GM23248 (cell line): ENCODE measurements around the gene KCND1. TPM values are rescaled to one million over a fixed set of nuclear protein-coding genes. Genes with fewer than 3 reads are reported as not detected.

Experiments used
- DNase-seq: peaks from one replicate; pipeline ENCODE4 v3.0.0-alpha.2; 2015
- H2AFZ ChIP-seq: fragments of 200-600 bp; sonication (generic); 2 replicates; pipeline ENCODE4 v1.6.1; 2016; ENCODE audit warnings: antibody characterized with exemption
- H3F3A ChIP-seq: fragments of 200-600 bp; sonication (generic); 2 replicates; pipeline ENCODE4 v1.6.1; 2016; ENCODE audit warnings: mild to moderate bottlenecking, antibody characterized with exemption, mixed run types; ENCODE audit not compliant: insufficient read depth
- H3K27ac ChIP-seq: fragments of 200-600 bp; sonication (generic); 2 replicates; pipeline ENCODE4 v1.5.1; 2016; ENCODE audit warnings: mild to moderate bottlenecking
- H3K27me3 ChIP-seq: fragments of 200-600 bp; sonication (generic); replicated peaks from 2 replicates; pipeline ENCODE4 v1.6.1; 2016; ENCODE audit warnings: mild to moderate bottlenecking; ENCODE audit not compliant: insufficient read depth
- H3K36me3 ChIP-seq: fragments of 200-600 bp; sonication (generic); 2 replicates; pipeline ENCODE4 v1.6.1; 2016; ENCODE audit warnings: low read depth, mild to moderate bottlenecking
- H3K4me1 ChIP-seq: fragments of 200-600 bp; sonication (generic); 2 replicates; pipeline ENCODE4 v1.6.1; 2016; ENCODE audit warnings: mild to moderate bottlenecking; ENCODE audit not compliant: insufficient read depth
- H3K4me2 ChIP-seq: fragments of 200-600 bp; sonication (generic); one replicate; pipeline ENCODE4 v1.6.1; 2016; ENCODE audit warnings: mild to moderate bottlenecking; ENCODE audit not compliant: unreplicated experiment
- H3K4me3 ChIP-seq: fragments of 200-600 bp; sonication (generic); 2 replicates; pipeline ENCODE4 v1.5.1; 2016; ENCODE audit warnings: mild to moderate bottlenecking
- H3K79me2 ChIP-seq: fragments of 200-600 bp; sonication (generic); 2 replicates; pipeline ENCODE4 v1.6.1; 2016; ENCODE audit warnings: mild to moderate bottlenecking; ENCODE audit not compliant: insufficient read depth
- H3K9ac ChIP-seq: fragments of 200-600 bp; sonication (generic); 2 replicates; pipeline ENCODE4 v1.6.1; 2016; ENCODE audit warnings: mild to moderate bottlenecking
- H3K9me2 ChIP-seq: fragments of 200-600 bp; sonication (generic); 2 replicates; pipeline ENCODE4 v1.6.1; 2016; ENCODE audit warnings: mixed run types, mild to moderate bottlenecking, moderate library complexity; ENCODE audit not compliant: insufficient read depth
- H3K9me3 ChIP-seq: fragments of 200-600 bp; sonication (generic); one replicate; pipeline ENCODE4 v1.6.1; 2017; ENCODE audit warnings: low read depth
- H4K20me1 ChIP-seq: fragments of 200-600 bp; sonication (generic); 2 replicates; pipeline ENCODE4 v1.6.0; 2016; ENCODE audit not compliant: insufficient read depth
- EZH2 ChIP-seq: fragments of 200-600 bp; sonication (generic); IDR thresholded peaks from 2 replicates; pipeline ENCODE4 v1.6.1; 2018; ENCODE audit warnings: antibody characterized with exemption, mild to moderate bottlenecking; ENCODE audit not compliant: insufficient read depth, poor library complexity, severe bottlenecking
- EZH2phosphoT487 ChIP-seq: fragments of 200-600 bp; sonication (generic); IDR thresholded peaks from 2 replicates; pipeline ENCODE4 v1.6.1; 2018; ENCODE audit warnings: antibody characterized with exemption, moderate library complexity, mild to moderate bottlenecking, low read depth; ENCODE audit not compliant: insufficient read depth
- WGBS, 2 experiments: methylation state at CpG; one replicate each; pipeline ENCODE4 v1.1.6; 2015 to 2017; ENCODE audit warnings: low lambda C conversion rate in 2 of 2, low coverage in 1 of 2; ENCODE audit errors: missing lambda C conversion rate in 2 of 2; 5-methylcytosine and 5-hydroxymethylcytosine counted together
- in situ Hi-C: fragments of 300-500 bp; cut with MboI; formaldehyde crosslinking; loops from 2 replicates; pipeline ENCODE4 v1.15.0; 2020
- polyA plus RNA-seq: library from polyadenylated mRNA; unstranded; fragments of >200 nt; fragmentation: Nextera tagmentation; extraction: Ambion mirVana; gene quantifications from 2 replicates; pipeline ENCODE4 v1.2.1, GENCODE V29; 2016
- total RNA-seq: library from RNA; depleted of rRNA; stranded (reverse); fragments of >200 nt; shearing (Covaris generic); gene quantifications from 2 replicates; pipeline ENCODE4 v1.2.3, GENCODE V29; 2014

The KCND1 gene
- total and polyA plus RNA-seq, 2 experiments from 2014 or later, result 0.65 to 0.69 TPM

GRCh38 chrX:48974033-48974432 is 2.4 kb upstream of the KCND1 start:
- no peaks in the 10 kb centered on the region for H3K9me2 ChIP-seq
- no peak overlapping the region for H3K4me3 ChIP-seq
- no peak for DNase-seq
- WGBS, 2 experiments, result 33 to 74% methylated on average over 1 to 3 of the region's 3 CpGs
- H3K4me2 ChIP-seq, result no peak overlapping the region
- TF ChIP-seq EZH2 (no peak), EZH2phosphoT487 (no peak)
- in situ Hi-C loops, result no loop called here
- H3K27ac ChIP-seq, result no peak overlapping the region
- H4K20me1 ChIP-seq, result no peaks in the 10 kb centered on the region
- no peaks in the 10 kb centered on the region for H3K36me3 ChIP-seq
- no peaks in the 10 kb centered on the region for H3K27me3 ChIP-seq
- H3K79me2 ChIP-seq, result no peaks in the 10 kb centered on the region
- no peaks in the 10 kb centered on the region for H3K9me3 ChIP-seq
- H3F3A ChIP-seq, result no peaks in the 10 kb centered on the region
- H2AFZ ChIP-seq, result no peak overlapping the region
- no peaks in the 10 kb centered on the region for H3K4me1 ChIP-seq
- no peak overlapping the region for H3K9ac ChIP-seq

GRCh38 chrX:48972220-48973164 is 848 bp upstream of the KCND1 start:
- no peaks in the 10 kb centered on the region for H3K9me3 ChIP-seq
- WGBS, 2 experiments, result 8 to 14% methylated on average over 10 to 12 of the region's 13 CpGs
- H3K4me1 ChIP-seq, result 0 out of 2 replicates have a peak, but pooled peaks cover 6% of the 10 kb centered on the region
- H3K4me3 ChIP-seq, result peak overlapping the region; percentile 64
- H4K20me1 ChIP-seq, result no peaks in the 10 kb centered on the region
- H3K9me2 ChIP-seq, result no peaks in the 10 kb centered on the region
- H3K36me3 ChIP-seq, result no peaks in the 10 kb centered on the region
- H2AFZ ChIP-seq, result no peak overlapping the region
- no peaks in the 10 kb centered on the region for H3K79me2 ChIP-seq
- H3K9ac ChIP-seq, result peak overlapping the region; percentile 60
- DNase-seq, result peak; percentile 59
- peak overlapping the region; percentile 71 for H3K4me2 ChIP-seq
- TF ChIP-seq EZH2 (no peak), EZH2phosphoT487 (no peak)
- no peaks in the 10 kb centered on the region for H3K27me3 ChIP-seq
- H3F3A ChIP-seq, result no peaks in the 10 kb centered on the region
- H3K27ac ChIP-seq, result no peak overlapping the region
- in situ Hi-C loops, result no loop called here

GRCh38 chrX:48969471-48969870 is 2.2 kb downstream of the KCND1 start:
- in situ Hi-C loops, result no loop called here
- H2AFZ ChIP-seq, result no peak overlapping the region
- 84 to 86% methylated on average over 5 to 12 of the region's 28 CpGs for WGBS, 2 experiments

GRCh38 chrX:48968377-48968776 is 3.3 kb downstream of the KCND1 start:
- 86 to 95% methylated on average over 1 of the region's 1 CpG for WGBS, 2 experiments
- Histone ChIP-seq H3K79me2 (no peaks in the 10 kb centered on the region), H3K36me3 (no peaks in the 10 kb centered on the region), H2AFZ (no peak overlapping the region), H3K9me2 (no peaks in the 10 kb centered on the region), H4K20me1 (no peaks in the 10 kb centered on the region), H3K9ac (no peak overlapping the region), H3K4me2 (no peak overlapping the region), H3F3A (no peaks in the 10 kb centered on the region), H3K4me1 (0 out of 2 replicates have a peak, but pooled peaks cover 8% of the 10 kb centered on the region), H3K27me3 (no peaks in the 10 kb centered on the region), H3K27ac (no peak overlapping the region), H3K4me3 (no peak overlapping the region), H3K9me3 (no peaks in the 10 kb centered on the region)
- TF ChIP-seq EZH2phosphoT487, result no peak
- no peak for TF ChIP-seq EZH2
- DNase-seq, result no peak
- in situ Hi-C loops, result no loop called here

More at GRCh38 chrX:48969471-48969870, 2.2 kb downstream of the KCND1 start:
- Histone ChIP-seq H3K4me3 (no peak overlapping the region), H4K20me1 (no peaks in the 10 kb centered on the region), H3K9me3 (no peaks in the 10 kb centered on the region), H3K4me1 (0 out of 2 replicates have a peak, but pooled peaks cover 8% of the 10 kb centered on the region), H3K4me2 (no peak overlapping the region), H3K36me3 (no peaks in the 10 kb centered on the region), H3K9ac (no peak overlapping the region), H3K27me3 (no peaks in the 10 kb centered on the region), H3K79me2 (no peaks in the 10 kb centered on the region), H3F3A (no peaks in the 10 kb centered on the region), H3K9me2 (no peaks in the 10 kb centered on the region), H3K27ac (no peak overlapping the region)
- TF ChIP-seq EZH2phosphoT487 (no peak), EZH2 (no peak)
- DNase-seq, result no peak
